Endothelial cell of umbilical vein (primary cell): ENCODE results near the gene FMNL3. TPM values are rescaled to one million over a fixed set of nuclear protein-coding genes. Genes with fewer than 3 reads are reported as not detected.

Experiments
- BruUV-seq: library from RNA; stranded (reverse); fragments of 400-500 nt; replicated peaks from 2 replicates; lab custom pipeline; 2021; lab: Mats Ljungman, UMichigan
- CTCF ChIA-PET: fragments of 300-600, 350-600 bp; sonication (Branson Sonifier 250); formaldehyde crosslinking; loops from one replicate; lab custom pipeline; 2021; ENCODE audit warnings: antibody characterized with exemption, inconsistent platforms; lab: Charles Lee
- POLR2A ChIA-PET: fragments of 300-600, 350-600 bp; sonication (Branson Sonifier 250); formaldehyde crosslinking; loops from one replicate; lab custom pipeline; 2021; ENCODE audit warnings: antibody characterized with exemption, inconsistent platforms; lab: Charles Lee
- DNase-seq: peaks from one replicate; pipeline ENCODE4 v3.0.0-alpha.2; 2011; ENCODE audit warnings: low read depth, low spot score
- FAIRE-seq: peaks from 2 replicates; lab custom pipeline; 2011; peaks lifted over from hg19 to GRCh38; lab: Jason Lieb, UNC
- H2AFZ ChIP-seq: 2 replicates; pipeline ENCODE4 v1.6.0; 2012; ENCODE audit warnings: low read depth, low read length, control low read depth, inconsistent platforms
- H3K27ac ChIP-seq: 2 replicates; pipeline ENCODE4 v1.5.1; 2011; ENCODE audit warnings: low read depth, mild to moderate bottlenecking, control low read depth, low read length, moderate library complexity; ENCODE audit not compliant: insufficient read depth
- H3K27me3 ChIP-seq, 2 experiments: 2 replicates each; pipeline versions ENCODE4 v1.6.0 to v1.6.1; 2011; ENCODE audit warnings: low read length in 2 of 2, mixed read lengths in 1 of 2; ENCODE audit not compliant: control insufficient read depth in 2 of 2, insufficient read depth in 2 of 2
- H3K36me3 ChIP-seq, 2 experiments: 2 replicates in 1 of 2; 3 replicates in 1 of 2; pipeline ENCODE4 v1.5.1; 2011; ENCODE audit warnings: low read length in 2 of 2, mild to moderate bottlenecking in 1 of 2, moderate library complexity in 1 of 2; ENCODE audit not compliant: control insufficient read depth in 2 of 2, insufficient read depth in 2 of 2; ENCODE audit errors: extremely low read depth in 1 of 2
- H3K4me1 ChIP-seq: 3 replicates; pipeline ENCODE4 v1.5.1; 2011; ENCODE audit warnings: mild to moderate bottlenecking, low read length; ENCODE audit not compliant: control insufficient read depth, insufficient read depth; ENCODE audit errors: extremely low read depth
- H3K4me2 ChIP-seq: 2 replicates; pipeline ENCODE4 v1.6.1; 2011; ENCODE audit warnings: low read length, control low read depth, mixed read lengths; ENCODE audit not compliant: insufficient read depth
- H3K4me3 ChIP-seq, 3 experiments: fragments of 200-600 bp in 1 of 3; sonication (generic), shearing (Covaris generic) in 1 of 3; replicated peaks in 1 of 3; 2 replicates each; pipeline ENCODE4 v1.5.1; 2011 to 2016; ENCODE audit warnings: control low read depth in 3 of 3, low read length in 3 of 3, mild to moderate bottlenecking in 2 of 3, inconsistent platforms in 1 of 3, low read depth in 1 of 3, moderate library complexity in 1 of 3; ENCODE audit not compliant: insufficient read depth in 1 of 3
- H3K79me2 ChIP-seq: 2 replicates; pipeline ENCODE4 v1.6.0; 2012; ENCODE audit warnings: low read length, inconsistent platforms; ENCODE audit not compliant: control insufficient read depth, insufficient read depth
- H3K9ac ChIP-seq: replicated peaks from 2 replicates; pipeline ENCODE3; 2011; ENCODE audit warnings: low read length, control low read depth; ENCODE audit not compliant: insufficient read depth; ENCODE audit errors: extremely low read depth
- H3K9me1 ChIP-seq: replicated peaks from 3 replicates; pipeline ENCODE4 v1.6.0; 2011; ENCODE audit warnings: mild to moderate bottlenecking, low read length; ENCODE audit not compliant: control insufficient read depth, insufficient read depth; ENCODE audit errors: extremely low read depth
- H3K9me3 ChIP-seq: replicated peaks from 2 replicates; pipeline ENCODE4 v1.5.1; 2012; ENCODE audit warnings: low read length, inconsistent platforms; ENCODE audit not compliant: control insufficient read depth, insufficient read depth
- H4K20me1 ChIP-seq: replicated peaks from 2 replicates; pipeline ENCODE3; 2011; ENCODE audit warnings: mild to moderate bottlenecking, low read length; ENCODE audit not compliant: control insufficient read depth, insufficient read depth; ENCODE audit errors: extremely low read depth
- CTCF ChIP-seq, 2 donors: IDR thresholded peaks; 1 replicate in 1 of 2; 2 replicates in 1 of 2; pipeline ENCODE4 v1.5.1; 2011; ENCODE audit warnings: low read length in 2 of 2, mild to moderate bottlenecking in 2 of 2, moderate library complexity in 2 of 2, control low read depth in 1 of 2, inconsistent platforms in 1 of 2, low read depth in 1 of 2; ENCODE audit not compliant: insufficient read depth in 1 of 2; ENCODE audit errors: extremely low read depth in 1 of 2
- EZH2 ChIP-seq: IDR thresholded peaks from 2 replicates; pipeline ENCODE4 v1.6.1; 2012; ENCODE audit warnings: borderline replicate concordance, low read depth, mild to moderate bottlenecking, moderate library complexity, low read length, inconsistent platforms; ENCODE audit not compliant: severe bottlenecking
- FOS ChIP-seq: IDR thresholded peaks from 2 replicates; pipeline ENCODE4 v1.6.1; 2011; ENCODE audit warnings: mild to moderate bottlenecking, low read length, moderate library complexity, borderline replicate concordance; ENCODE audit not compliant: insufficient read depth
- GATA2 ChIP-seq: IDR thresholded peaks from 2 replicates; pipeline ENCODE4 v1.7.0; 2011; ENCODE audit warnings: low read depth, mild to moderate bottlenecking, moderate library complexity, mixed read lengths, low read length; ENCODE audit not compliant: insufficient read length, insufficient read depth
- JUN ChIP-seq: IDR thresholded peaks from 2 replicates; pipeline ENCODE4 v1.6.1; 2011; ENCODE audit warnings: borderline replicate concordance, low read depth; ENCODE audit not compliant: insufficient read length, insufficient read depth
- MAX ChIP-seq: IDR thresholded peaks from 2 replicates; pipeline ENCODE4 v1.6.1; 2011; ENCODE audit not compliant: insufficient read depth, insufficient read length
- MYC ChIP-seq: IDR thresholded peaks from one replicate; pipeline ENCODE4 v1.6.1; 2011; ENCODE audit warnings: mild to moderate bottlenecking, low read depth, low read length
- POLR2A ChIP-seq: IDR thresholded peaks from 2 replicates; pipeline ENCODE4 v1.6.1; 2012; ENCODE audit warnings: low read depth, mild to moderate bottlenecking, control low read depth, low read length
- POLR2AphosphoS5 ChIP-seq: IDR thresholded peaks from 2 replicates; pipeline ENCODE4 v1.6.1; 2012; ENCODE audit warnings: low read depth, mild to moderate bottlenecking, control low read depth, low read length, moderate library complexity; ENCODE audit not compliant: insufficient read depth
- dilution Hi-C: fragments of 300-500 bp; cut with MboI; formaldehyde crosslinking; loops from one replicate; pipeline ENCODE4 v1.15.0; 2019; ENCODE audit warnings: low sequenced_read_pairs; ENCODE audit not compliant: extremely low pct_ligation_motif_present
- intact Hi-C: fragments of 100-400 bp; cut with micrococcal nuclease; formaldehyde crosslinking; loops from one replicate; pipeline ENCODE4 v1.10.0; 2022
- polyA plus RNA-seq, 4 experiments: library from polyadenylated mRNA; depleted of rRNA in 3 of 4; stranded (reverse) in 3 of 4; unstranded in 1 of 4; fragments of >200 nt; gene quantifications; 2 replicates each; pipeline versions ENCODE4 v1.2.1 to v1.2.3, GENCODE V29; 2011 to 2012; ENCODE audit warnings: missing spikeins in 1 of 4
- total RNA-seq: library from RNA; stranded (reverse); gene quantifications from 2 replicates; pipeline ENCODE4 v1.2.3, GENCODE V29; 2021

FMNL3 gene
- total and polyA plus RNA-seq, 2 donors (not counting 3 experiments of a cell fraction or from before 2014, with no cell fraction given), result 35.1 to 93.3 TPM

- peak; percentile 83 for DNase-seq
- H3K79me2 ChIP-seq, result peaks cover 89% of the 10 kb centered on the region
- intact Hi-C loops (loop anchor here (1.0 kb wide), 2 partner anchors 26 to 36 kb away; no protein-coding TSS in a partner anchor), dilution Hi-C loops (no loop called here)
- no peak overlapping the region for H2AFZ ChIP-seq
- peak overlapping the region; percentile 81 for H3K27ac ChIP-seq
- peak; percentile 76 for FAIRE-seq
- no peaks in the 10 kb centered on the region for H3K9me1 ChIP-seq
- ChIA-PET CTCF (interaction anchor here (0.8 to 2.5 kb wide), 5 partner anchors 23 to 57 kb away, joined by 3 to 10 read pairs (median 7); no protein-coding TSS in a partner anchor), POLR2A (no interaction called here)
- H3K9me3 ChIP-seq, result no peaks in the 10 kb centered on the region
- peak overlapping the region; percentile 62 for H3K9ac ChIP-seq
- peak overlapping the region; percentile 64 for H3K4me2 ChIP-seq
- peaks cover 34% of the 10 kb centered on the region for H3K4me1 ChIP-seq
- peak overlapping the region in 1 of 3 experiments; percentile 41 for H3K4me3 ChIP-seq
- peak; percentile 44 for TF ChIP-seq FOS
- peak; percentile 13 for TF ChIP-seq POLR2AphosphoS5
- TF ChIP-seq MYC, result no peak
- TF ChIP-seq JUN, result peak; percentile 11
- no peak for TF ChIP-seq EZH2
- no peak for TF ChIP-seq GATA2
- no peak for TF ChIP-seq CTCF (IDR thresholded peaks at IDR 0.05; ENCODE audit: extremely low read depth in 1 of 2, insufficient read depth in 1 of 2, low read depth in 1 of 2, low read length in 2 of 2)
- TF ChIP-seq POLR2A, result no peak
- TF ChIP-seq MAX, result no peak
- peaks cover 9% of the 10 kb centered on the region for H4K20me1 ChIP-seq
- BruUV-seq, result TSS peak; percentile 49
- H3K36me3 ChIP-seq, result no peaks in the 10 kb centered on the region
- H3K27me3 ChIP-seq, result no peaks in the 10 kb centered on the region
These were observed 8.3 kb downstream of the FMNL3 start for GRCh38 chr12:49698619-49699545.
